Measurements from ENCODE around the gene PLEKHO1.

- TF ChIP-seq BHLHE40 (IDR thresholded peaks at IDR 0.05; ENCODE audit: low read depth, low read length) (no peak), CTCF (conservative IDR thresholded peaks at IDR 0.05; ENCODE audit: low read depth, low read length) (no peak), CEBPB (IDR thresholded peaks at IDR 0.05; ENCODE audit: low read depth, low read length) (no peak), SMC3 (IDR thresholded peaks at IDR 0.05; ENCODE audit: low read depth, low read length) (no peak), RFX5 (IDR thresholded peaks at IDR 0.05; ENCODE audit: low read depth, low read length) (no peak), RCOR1 (IDR thresholded peaks at IDR 0.05; ENCODE audit: insufficient replicate concordance, low read length) (no peak), POLR2A (IDR thresholded peaks at IDR 0.05; ENCODE audit: low read depth, low read length) (no peak), CHD1 (IDR thresholded peaks at IDR 0.05; ENCODE audit: low read depth, low read length) (no peak), ELK1 (IDR thresholded peaks at IDR 0.05; ENCODE audit: borderline replicate concordance, low read depth, low read length) (no peak), USF2 (IDR thresholded peaks at IDR 0.05; ENCODE audit: low read depth, low read length) (no peak), MXI1 (IDR thresholded peaks at IDR 0.05; ENCODE audit: borderline replicate concordance, low read depth, low read length) (no peak), NFE2L2 (IDR thresholded peaks at IDR 0.05; ENCODE audit: low read depth, low read length) (no peak), MAFK (IDR thresholded peaks at IDR 0.05; ENCODE audit: low read depth, low read length) (no peak), RAD21 (IDR thresholded peaks at IDR 0.05; ENCODE audit: low read length) (no peak)
Observed at GRCh38 chr1:150148837-150149270, 862 bp upstream of the PLEKHO1 start.
